Parathyroid adenoma (tissue), 2 donors: Measurements from ENCODE around the gene TANC1.

ENCODE experiments used
- H2AFZ ChIP-seq: fragments of 300-600 bp; sonication (generic); one replicate; pipeline ENCODE4 v1.7.0; 2017; ENCODE audit warnings: antibody characterized with exemption, mild to moderate bottlenecking
- H3K27ac ChIP-seq: fragments of 300-600 bp; sonication (generic); one replicate; pipeline ENCODE4 v1.7.0; 2017
- H3K27me3 ChIP-seq: fragments of 300-600 bp; sonication (generic); one replicate; pipeline ENCODE4 v1.7.0; 2017; ENCODE audit warnings: low read length; ENCODE audit not compliant: control insufficient read depth, insufficient read depth
- H3K36me3 ChIP-seq: fragments of 300-600 bp; sonication (generic); one replicate; pipeline ENCODE4 v1.7.0; 2017; ENCODE audit warnings: low read length; ENCODE audit not compliant: control insufficient read depth, insufficient read depth
- H3K4me1 ChIP-seq: fragments of 300-600 bp; sonication (generic); one replicate; pipeline ENCODE4 v1.7.0; 2017; ENCODE audit warnings: control low read depth
- H3K4me2 ChIP-seq: fragments of 300-600 bp; sonication (generic); one replicate; pipeline ENCODE4 v1.7.0; 2017; ENCODE audit warnings: low read length
- H3K4me3 ChIP-seq: fragments of 300-600 bp; sonication (generic); one replicate; pipeline ENCODE4 v1.7.0; 2017; ENCODE audit warnings: low read depth, low read length
- H3K79me2 ChIP-seq: fragments of 300-600 bp; sonication (generic); one replicate; pipeline ENCODE4 v1.7.0; 2017; ENCODE audit warnings: control low read depth
- H3K9ac ChIP-seq: fragments of 300-600 bp; sonication (generic); one replicate; pipeline ENCODE4 v1.7.0; 2017; ENCODE audit warnings: mild to moderate bottlenecking
- H3K9me3 ChIP-seq: fragments of 300-600 bp; sonication (generic); one replicate; pipeline ENCODE4 v1.7.0; 2017; ENCODE audit warnings: low read length; ENCODE audit not compliant: control insufficient read depth
- TF ChIP-seq, protein P1 (sequence below): fragments of 300-600 bp; sonication (generic); IDR thresholded peaks from one replicate; pipeline ENCODE4 v1.7.0; 2017; ENCODE audit warnings: antibody characterized with exemption, mild to moderate bottlenecking
- donor health status: primary hyperparathyroidism.

The TANC1 gene

DNA sequence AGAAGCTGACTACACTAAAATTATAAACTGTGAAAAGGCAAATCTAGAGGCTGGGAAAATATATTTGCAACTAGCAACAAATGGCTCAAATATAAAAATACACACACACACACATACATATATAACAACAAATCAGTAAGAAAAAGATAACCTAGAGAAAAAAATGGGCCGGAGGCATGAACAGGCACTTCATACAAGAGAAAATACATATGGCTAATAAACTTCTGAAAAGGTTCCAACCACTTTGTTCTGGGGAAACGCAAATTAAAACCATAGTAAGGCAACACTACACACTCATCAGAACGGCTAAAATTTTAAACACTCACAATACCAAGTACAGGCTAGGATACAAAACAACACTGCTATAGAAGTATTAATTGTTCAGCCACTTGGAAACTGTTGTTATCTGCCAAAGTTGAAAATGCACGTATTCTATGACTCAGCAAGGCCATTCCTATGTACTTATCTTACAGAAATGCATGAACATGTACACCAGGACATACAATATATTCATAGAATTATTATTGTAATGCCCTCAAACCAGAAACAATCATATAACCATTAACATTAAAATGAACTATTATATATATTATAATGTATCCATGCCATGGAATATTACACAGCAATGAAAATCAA lies 302.4 kb downstream of the TANC1 start:
- H3K4me2 ChIP-seq: no peak overlapping the region
- no peaks in the 10 kb centered on the region for H3K27me3 ChIP-seq
- H2AFZ ChIP-seq: no peak overlapping the region
- H3K79me2 ChIP-seq: peaks cover 3% of the 10 kb centered on the region
- no peak overlapping the region for H3K27ac ChIP-seq
- TF ChIP-seq, protein P1, sequence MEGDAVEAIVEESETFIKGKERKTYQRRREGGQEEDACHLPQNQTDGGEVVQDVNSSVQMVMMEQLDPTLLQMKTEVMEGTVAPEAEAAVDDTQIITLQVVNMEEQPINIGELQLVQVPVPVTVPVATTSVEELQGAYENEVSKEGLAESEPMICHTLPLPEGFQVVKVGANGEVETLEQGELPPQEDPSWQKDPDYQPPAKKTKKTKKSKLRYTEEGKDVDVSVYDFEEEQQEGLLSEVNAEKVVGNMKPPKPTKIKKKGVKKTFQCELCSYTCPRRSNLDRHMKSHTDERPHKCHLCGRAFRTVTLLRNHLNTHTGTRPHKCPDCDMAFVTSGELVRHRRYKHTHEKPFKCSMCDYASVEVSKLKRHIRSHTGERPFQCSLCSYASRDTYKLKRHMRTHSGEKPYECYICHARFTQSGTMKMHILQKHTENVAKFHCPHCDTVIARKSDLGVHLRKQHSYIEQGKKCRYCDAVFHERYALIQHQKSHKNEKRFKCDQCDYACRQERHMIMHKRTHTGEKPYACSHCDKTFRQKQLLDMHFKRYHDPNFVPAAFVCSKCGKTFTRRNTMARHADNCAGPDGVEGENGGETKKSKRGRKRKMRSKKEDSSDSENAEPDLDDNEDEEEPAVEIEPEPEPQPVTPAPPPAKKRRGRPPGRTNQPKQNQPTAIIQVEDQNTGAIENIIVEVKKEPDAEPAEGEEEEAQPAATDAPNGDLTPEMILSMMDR: no peak
- H3K36me3 ChIP-seq: no peaks in the 10 kb centered on the region
- H3K4me3 ChIP-seq: no peak overlapping the region
- no peaks in the 10 kb centered on the region for H3K4me1 ChIP-seq
- no peaks in the 10 kb centered on the region for H3K9me3 ChIP-seq
- no peak overlapping the region for H3K9ac ChIP-seq

DNA sequence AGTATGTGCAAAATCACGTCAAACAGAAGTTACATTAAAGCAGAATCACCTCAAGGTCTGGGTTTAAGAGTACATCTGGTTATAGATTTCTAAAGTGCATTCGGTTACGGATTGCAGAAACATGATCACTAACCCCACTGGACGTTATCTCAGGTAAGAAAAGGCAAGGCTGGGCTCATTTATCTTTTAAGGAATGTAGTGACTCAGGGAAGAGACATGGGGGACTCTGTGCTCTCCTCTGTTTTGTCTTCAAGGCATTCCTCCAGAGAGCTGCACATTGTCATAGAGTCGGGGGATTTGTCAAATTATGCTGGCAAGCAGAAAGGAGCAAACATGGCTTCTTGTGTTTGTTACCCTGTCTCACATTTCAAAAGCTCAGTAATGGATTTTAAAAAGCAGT lies 303.7 kb downstream of the TANC1 start:
- Histone ChIP-seq H3K27ac (no peak overlapping the region), H3K4me3 (no peak overlapping the region), H3K4me2 (no peak overlapping the region), H3K9me3 (no peaks in the 10 kb centered on the region), H3K9ac (no peak overlapping the region), H2AFZ (no peak overlapping the region), H3K4me1 (no peaks in the 10 kb centered on the region), H3K27me3 (no peaks in the 10 kb centered on the region), H3K79me2 (peaks cover 3% of the 10 kb centered on the region), H3K36me3 (no peaks in the 10 kb centered on the region)
- TF ChIP-seq, protein P1: no peak

DNA sequence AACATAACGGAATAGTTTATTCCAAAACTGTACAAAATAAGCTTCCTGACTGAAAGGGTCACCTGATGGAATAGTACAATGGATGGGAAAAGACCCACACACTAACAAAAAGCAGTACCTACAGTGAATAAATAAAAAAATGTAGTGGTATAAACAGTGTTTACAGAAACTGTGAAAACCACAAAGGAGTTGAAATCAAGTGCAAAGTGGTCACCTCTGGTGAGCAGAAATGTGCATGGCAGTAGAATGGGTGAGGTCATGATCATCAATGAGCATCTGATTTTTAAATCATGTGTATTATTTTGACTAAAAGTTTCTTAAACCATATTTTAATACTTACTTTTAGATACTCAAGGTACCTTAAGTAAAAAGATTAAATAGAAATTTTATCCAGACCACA lies 306.7 kb downstream of the TANC1 start:
- H3K79me2 ChIP-seq: no peaks in the 10 kb centered on the region
- H3K4me3 ChIP-seq: no peak overlapping the region
- no peak overlapping the region for H2AFZ ChIP-seq
- no peaks in the 10 kb centered on the region for H3K36me3 ChIP-seq
- no peak overlapping the region for H3K4me2 ChIP-seq
- no peak overlapping the region for H3K9ac ChIP-seq
- H3K9me3 ChIP-seq: no peaks in the 10 kb centered on the region
- no peaks in the 10 kb centered on the region for H3K27me3 ChIP-seq
- H3K27ac ChIP-seq: no peak overlapping the region
- H3K4me1 ChIP-seq: no peaks in the 10 kb centered on the region
- TF ChIP-seq, protein P1: no peak

DNA sequence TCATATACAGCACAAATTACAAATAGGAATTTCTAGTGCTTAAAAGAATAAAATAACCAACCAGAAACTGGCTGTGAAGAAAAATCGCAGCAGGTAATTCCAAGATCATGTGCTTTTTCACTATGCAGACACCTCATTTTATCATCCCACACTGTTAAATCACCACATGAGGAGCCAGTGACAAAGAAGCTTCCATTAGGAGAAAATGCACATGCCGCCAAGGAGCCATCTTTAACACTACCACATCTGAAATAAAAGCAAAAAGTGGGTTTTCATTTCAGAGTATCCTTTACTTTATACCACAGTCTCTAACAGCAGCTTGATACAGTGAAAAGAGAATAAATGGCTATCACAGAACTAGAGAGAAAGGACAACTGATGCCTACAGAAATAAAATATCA lies 311.3 kb downstream of the TANC1 start:
- TF ChIP-seq, protein P1: no peak
- H3K9me3 ChIP-seq: no peaks in the 10 kb centered on the region
- H2AFZ ChIP-seq: no peak overlapping the region
- H3K4me2 ChIP-seq: no peak overlapping the region
- no peak overlapping the region for H3K27ac ChIP-seq
- H3K9ac ChIP-seq: no peak overlapping the region
- no peaks in the 10 kb centered on the region for H3K79me2 ChIP-seq
- H3K4me1 ChIP-seq: no peaks in the 10 kb centered on the region
- no peak overlapping the region for H3K4me3 ChIP-seq
- no peaks in the 10 kb centered on the region for H3K36me3 ChIP-seq
- H3K27me3 ChIP-seq: no peaks in the 10 kb centered on the region

DNA sequence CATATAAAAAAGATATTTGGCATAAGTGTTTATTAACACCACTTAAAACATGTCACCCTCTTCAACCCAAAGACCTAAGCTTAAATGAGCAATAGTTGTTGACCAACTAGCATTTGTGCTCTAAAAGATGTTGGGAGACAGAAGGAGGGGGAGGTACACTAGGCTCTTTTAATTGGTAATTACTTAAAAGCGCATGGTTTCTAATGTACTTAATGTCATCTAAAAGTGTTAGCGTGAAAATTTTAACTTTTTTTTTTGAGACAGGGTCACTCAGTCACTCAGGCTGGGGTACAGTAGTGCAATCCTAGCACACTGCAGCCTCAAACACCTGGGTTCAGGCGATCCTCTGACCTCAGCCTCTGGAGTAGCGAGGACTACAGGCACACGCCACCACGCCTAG lies 312.6 kb downstream of the TANC1 start:
- Histone ChIP-seq H3K9ac (no peak overlapping the region), H3K27me3 (no peaks in the 10 kb centered on the region), H3K4me3 (no peak overlapping the region), H2AFZ (no peak overlapping the region), H3K27ac (no peak overlapping the region), H3K4me2 (no peak overlapping the region), H3K9me3 (no peaks in the 10 kb centered on the region), H3K4me1 (no peaks in the 10 kb centered on the region), H3K79me2 (no peaks in the 10 kb centered on the region), H3K36me3 (no peaks in the 10 kb centered on the region)
- TF ChIP-seq, protein P1: no peak
